GM18867 (cell line): ENCODE data around the gene CNPY4.
A peak's percentile ranks its signal among the peaks of the same experiment; 100 is the strongest.

Source experiments
- ATAC-seq: cut with Tn5 transposase; IDR thresholded peaks from one replicate; pipeline ENCODE4 v1.9.1; 2021; ENCODE audit warnings: mild to moderate bottlenecking, moderate library complexity; ENCODE audit not compliant: unreplicated experiment

Gene CNPY4, protein sequence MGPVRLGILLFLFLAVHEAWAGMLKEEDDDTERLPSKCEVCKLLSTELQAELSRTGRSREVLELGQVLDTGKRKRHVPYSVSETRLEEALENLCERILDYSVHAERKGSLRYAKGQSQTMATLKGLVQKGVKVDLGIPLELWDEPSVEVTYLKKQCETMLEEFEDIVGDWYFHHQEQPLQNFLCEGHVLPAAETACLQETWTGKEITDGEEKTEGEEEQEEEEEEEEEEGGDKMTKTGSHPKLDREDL

GRCh38 chr7:100119072-100119969 is at the start of gene CNPY4, which contains the start of gene TAF6:
Gene CNPY4 (plus strand): TSS chr7:100119634. CDS start chr7:100119745, 111 bp downstream.
Gene TAF6 (minus strand): TSS chr7:100119358. CDS start chr7:100114209, 5,149 bp downstream.
- ATAC-seq: peak; percentile 69

DNA sequence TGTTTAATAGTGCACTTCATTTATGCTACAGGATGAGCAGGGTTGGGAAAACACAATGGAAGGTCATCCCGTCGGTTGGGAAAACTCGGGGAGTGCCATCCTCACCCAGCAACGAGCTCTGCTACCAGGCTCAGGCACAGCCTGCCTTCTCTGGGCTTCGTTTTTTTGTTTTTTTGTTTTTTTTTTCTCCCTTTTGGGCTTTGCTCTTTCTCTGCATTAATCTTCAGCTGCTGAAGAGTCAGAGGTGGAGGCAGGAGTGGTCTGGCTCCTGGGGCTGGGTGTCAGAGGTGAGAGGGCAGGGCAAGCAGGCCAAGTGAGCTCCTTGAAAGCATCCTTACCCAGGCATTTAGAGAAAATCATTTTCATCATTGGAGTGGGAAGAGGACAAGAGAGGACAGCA is 49.4 kb upstream of the CNPY4 start:
- no peak for ATAC-seq

- no peak for ATAC-seq
Observed at GRCh38 chr7:100071018-100071723, 48.3 kb upstream of the CNPY4 start.

DNA sequence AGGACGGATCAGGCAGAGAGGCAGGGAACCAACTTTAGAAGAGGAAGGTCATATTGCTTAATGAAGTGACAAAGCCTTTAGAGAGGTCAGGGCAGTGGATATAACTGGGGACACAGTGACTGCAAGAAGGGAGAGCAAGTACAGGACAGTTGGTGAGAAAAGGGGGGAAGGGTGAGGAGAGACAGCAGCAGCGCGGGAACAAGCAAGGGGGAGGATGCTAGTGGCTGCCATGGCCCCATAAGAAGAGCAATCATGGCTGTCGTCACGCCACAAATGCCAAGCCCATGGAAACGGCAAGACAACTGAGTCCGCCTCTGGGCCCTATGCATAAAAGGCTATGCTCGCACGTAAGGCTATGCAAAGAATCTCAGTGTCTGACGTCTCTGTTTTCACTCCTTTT is 47.0 kb upstream of the CNPY4 start:
- ATAC-seq: no peak

GRCh38 chr7:100074841-100075240 is 44.6 kb upstream of the CNPY4 start:
- ATAC-seq: no peak

DNA sequence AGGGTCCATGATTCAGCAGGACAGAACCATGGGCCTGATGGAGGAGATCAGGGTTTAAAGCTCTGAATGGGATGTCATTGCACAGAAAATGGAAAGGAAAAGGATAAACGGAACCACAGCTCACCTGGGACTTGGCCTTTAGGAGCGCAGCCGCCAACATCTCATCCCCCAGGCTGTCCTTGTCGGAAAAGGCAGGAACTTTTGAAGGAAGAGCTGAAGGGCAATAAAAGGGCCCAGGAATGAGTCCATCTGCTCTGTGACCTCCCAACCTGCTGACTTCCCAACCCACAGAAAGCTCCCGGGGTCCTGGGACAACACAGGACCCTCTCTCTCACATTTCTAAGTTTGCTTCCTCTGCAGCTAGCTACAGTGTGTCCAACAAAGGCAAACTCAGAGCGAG is 44.0 kb upstream of the CNPY4 start:
- no peak for ATAC-seq

DNA sequence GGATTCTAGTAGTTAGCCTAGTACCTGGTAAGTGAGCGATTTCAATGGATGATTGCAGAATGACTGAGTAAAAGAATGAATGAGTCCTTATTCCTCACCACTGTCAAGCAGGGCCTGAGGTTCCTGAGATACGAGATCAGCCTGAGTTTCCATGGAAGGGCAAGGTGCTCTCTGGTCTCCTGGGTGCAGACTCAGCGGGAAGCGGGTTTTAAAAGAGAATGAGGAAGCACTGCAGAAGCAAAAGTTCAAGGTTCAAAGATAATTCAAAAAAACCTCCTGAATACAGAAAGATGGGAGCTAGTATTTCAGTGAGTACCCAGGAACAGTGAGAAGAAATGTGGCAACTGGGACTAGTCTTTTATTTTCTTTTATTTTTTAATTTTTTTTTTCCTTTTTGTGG is 42.2 kb upstream of the CNPY4 start:
- ATAC-seq: no peak

DNA sequence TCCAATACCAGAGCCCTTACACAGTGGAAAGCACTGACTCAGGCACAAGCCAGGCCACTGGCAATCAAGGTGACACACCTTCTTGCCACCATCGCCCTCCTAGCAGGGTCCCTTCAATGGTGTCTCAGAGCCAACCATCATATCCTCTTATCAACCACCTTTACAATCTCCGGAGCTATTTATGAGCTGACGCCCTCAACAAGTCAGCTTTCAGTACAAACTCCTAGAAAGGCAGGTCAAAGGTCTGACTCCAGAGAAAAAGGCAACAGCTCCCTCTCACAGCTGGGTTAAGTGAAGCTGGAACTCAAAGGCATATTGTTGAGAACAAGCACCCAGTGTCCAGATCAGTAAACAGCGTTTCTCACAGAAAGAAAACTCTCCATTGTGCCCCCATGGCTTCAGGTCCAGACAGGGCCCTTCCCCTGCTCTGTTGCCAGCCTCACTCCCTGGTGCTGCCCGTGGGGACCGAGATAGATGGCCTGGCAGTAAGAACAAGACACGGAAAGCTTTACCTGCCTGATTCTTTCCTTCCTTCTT is 40.3 kb upstream of the CNPY4 start:
- ATAC-seq: no peak

GRCh38 chr7:100080907-100081534 is 38.4 kb upstream of the CNPY4 start:
- no peak for ATAC-seq

DNA sequence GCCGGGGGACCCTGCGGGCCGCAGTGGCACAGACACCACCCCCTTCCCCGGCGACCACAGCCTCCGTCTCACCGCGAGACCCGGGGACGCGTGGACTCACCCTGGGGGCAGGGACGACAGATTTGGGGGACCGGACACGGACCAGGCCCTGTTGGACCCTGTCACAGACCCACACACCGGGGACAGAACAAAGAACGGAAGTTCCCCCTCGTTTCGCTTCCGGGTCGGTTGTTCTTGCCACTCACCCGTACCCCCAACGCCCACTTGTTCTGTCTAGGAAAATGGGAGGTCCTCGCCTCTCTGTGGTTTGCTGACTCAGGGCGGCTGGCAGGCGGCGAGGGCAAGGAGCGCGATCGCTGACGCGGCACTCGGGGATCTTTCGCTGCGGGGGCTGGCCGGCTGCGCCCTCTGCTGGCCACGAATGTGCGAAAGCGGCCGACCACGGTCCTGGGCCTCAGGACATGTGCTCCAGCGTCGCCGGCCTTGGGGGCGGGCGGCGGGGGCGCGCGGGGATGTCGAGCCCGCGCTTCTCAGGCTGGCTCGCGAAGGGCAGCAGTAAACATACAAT is 37.8 kb upstream of the CNPY4 start, which contains the start of gene ZNF3:
ZNF3 (minus strand) TSS at position 189 of the 568 bp plus-strand sequence. CDS start 4,366 bp downstream, outside the sequence.
- peak; percentile 85 for ATAC-seq

DNA sequence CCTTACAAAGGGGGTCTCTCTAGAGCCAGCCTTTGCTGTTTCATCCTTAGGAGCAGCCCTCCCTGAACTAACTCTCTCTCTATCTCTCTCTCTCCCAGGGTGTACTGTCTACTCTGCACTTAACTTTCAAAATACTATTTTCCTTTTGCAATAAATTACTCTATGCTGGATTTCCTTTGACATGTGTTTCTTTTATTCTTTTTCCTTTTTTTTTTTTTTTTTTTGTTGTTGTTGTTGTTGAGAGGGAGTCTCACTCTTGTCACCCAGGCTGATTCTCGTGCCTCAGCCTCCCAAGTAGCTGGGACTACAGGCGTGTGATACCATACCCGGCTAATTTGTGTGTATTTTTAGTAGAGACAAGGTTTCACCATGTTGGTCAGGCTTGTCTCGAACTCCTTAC is 36.5 kb upstream of the CNPY4 start:
- no peak for ATAC-seq

DNA sequence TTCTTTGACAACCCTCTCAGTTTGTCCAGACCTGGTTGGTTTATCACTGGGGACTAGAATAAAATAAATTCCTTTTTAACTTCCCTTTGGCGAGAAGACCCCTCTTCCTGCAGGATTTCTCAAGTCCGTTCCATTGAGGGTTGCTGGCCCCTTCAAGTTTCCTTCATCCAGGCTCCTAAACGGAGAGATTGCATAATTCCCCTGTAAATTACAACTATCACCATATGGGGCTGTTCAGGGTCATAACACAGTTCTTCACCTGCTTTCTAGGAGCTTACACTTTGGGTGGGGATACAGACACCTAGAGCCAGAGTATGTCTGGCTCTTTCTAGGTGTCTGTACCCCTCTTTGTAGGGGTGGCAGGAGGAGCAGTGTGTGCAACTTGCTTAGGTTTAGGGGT is 33.9 kb upstream of the CNPY4 start:
- no peak for ATAC-seq

DNA sequence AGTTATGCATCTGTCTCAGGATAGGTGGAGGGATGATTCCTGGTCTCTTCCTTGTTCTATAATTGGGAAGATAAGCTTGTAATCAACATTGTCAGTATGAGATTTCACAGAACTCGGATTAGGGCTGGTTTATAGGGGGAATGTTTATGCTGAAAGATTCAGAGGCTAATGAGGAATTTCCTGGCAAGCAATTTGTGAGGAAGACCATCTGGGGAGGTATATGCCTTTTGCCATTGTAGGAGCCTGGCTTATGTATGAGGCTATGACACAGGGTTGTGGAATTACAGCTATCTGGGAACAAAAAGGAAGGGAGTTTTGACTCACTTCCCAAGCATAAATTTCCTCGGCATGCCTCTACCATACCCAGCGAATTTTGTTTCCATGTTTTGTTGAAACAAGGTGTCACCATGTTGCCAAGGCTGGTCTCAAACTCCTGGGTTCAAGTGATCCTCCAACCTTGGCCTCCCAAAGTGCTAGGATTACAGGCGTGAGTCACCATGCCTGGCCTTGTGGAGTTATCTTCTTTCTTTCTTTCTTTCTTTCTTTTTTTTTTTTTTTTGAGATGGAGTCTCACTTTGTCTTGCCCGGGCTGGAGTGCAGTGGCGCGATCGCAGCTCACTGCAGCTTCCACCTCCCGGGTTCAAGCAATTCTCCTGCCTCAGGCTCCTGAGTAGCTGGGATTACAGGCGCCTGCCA is 32.2 kb upstream of the CNPY4 start:
- no peak for ATAC-seq

DNA sequence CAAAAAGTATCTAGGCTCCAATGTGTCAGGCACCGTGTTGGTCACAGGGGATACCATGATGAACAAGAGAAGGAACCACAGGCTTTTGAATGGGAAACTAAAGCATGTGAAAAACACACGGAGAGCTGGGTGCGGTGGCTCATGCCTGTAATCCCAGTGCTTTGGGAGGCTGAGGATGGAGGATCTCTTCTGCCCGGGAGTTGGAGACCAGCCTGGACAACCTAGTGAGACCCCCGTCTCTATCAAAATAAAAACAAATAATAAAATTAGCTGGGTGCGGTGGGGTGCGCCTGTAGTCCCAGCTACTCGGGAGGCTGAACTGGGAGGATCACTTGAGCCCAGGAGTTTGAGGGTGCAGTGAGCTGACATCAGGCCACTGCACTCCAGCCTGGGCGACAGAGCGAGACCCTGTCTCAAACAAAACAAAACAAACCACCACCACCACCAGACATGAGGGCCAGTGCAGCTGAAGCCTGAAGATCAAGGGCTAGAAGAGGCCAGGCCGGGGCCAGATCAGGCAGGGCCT is 31.3 kb upstream of the CNPY4 start:
- no peak for ATAC-seq

DNA sequence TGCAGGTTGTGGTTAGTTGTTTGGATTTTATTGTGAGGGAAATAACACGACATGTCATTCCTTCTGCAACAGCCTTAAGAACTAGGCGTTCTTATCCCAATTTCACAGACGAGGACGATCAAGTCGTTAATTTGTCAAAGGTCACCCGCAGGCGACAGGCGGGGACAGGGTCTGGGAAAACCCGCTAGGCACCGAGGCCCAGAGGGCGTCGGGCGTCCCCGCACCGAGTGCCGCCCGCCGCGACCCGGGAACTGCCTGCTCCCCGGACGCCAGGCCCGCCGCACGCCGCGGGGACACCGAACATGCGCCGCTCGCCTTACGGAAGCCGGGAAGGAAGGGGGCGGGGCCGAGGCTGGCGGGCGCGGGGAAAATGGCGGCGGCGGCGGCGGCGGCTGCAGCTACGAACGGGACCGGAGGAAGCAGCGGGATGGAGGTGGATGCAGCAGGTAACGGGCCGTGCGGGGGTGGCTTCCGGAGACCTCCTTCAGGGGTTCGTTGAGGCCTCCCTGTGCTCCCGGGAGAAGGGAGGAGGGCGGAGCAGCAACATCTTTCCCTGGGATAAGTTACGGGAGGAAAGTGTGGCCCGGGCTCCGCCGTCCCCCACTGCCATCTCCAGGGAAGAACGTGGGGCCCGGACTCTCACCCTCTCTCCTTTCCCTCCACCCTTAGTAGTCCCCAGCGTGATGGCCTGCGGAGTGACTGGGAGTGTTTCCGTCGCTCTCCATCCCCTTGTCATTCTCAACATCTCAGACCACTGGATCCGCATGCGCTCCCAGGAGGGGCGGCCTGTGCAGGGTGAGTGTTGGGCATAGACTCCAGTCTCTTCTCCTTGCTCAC is 30.6 kb upstream of the CNPY4 start, which contains the start of gene COPS6:
COPS6 (plus strand) TSS at position 349 of the 837 bp plus-strand sequence; CDS start at position 371, 22 bp downstream.
- ATAC-seq: no peak

DNA sequence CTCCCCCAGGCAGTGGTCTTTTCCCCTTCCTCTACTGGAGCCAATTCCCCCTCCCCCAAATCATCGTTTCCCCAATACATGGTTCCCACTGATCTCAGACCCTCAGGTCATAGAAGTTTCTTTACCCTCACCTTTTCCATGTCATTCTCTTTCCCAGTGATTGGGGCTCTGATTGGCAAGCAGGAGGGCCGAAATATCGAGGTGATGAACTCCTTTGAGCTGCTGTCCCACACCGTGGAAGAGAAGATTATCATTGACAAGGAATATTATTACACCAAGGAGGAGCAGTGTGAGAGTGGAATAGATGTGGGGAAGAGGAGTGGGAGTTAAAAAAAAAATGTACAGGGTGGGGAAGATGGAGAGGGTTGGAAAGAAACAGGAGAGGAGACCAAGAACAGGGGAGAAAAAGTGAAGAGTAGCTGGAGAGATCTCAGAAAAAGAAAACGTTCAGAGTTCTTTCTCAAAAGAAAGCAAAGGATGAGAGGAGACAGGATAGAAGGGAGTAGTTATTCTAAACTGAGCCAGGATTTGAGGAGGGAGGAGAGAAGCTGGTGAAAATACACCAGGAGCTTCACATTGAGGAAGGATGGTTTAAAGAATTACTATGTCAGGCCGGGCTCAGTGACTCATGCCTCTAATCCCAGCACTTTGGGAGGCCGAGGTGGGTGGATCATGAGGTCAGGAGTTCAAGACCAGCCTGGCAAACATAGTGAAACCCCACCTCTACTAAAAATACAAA is 29.8 kb upstream of the CNPY4 start:
- no peak for ATAC-seq

GRCh38 chr7:100090527-100091410 is 28.7 kb upstream of the CNPY4 start:
- no peak for ATAC-seq
